ENCODE data around the gene BHMT.
"Not testable (repeated sequence)": the region's sequence is repeated elsewhere in the genome, so short reads cannot be mapped to it uniquely, and the experiment has no call there.

The BHMT gene

GRCh38 chr5:79111960-79112702, 522 bp downstream of the BHMT start:
- no peak for DNase-seq (ENCODE audit: low read depth in 2 of 2)

GRCh38 chr5:79112703-79113058, 1.1 kb downstream of the BHMT start:
- no peak for DNase-seq (ENCODE audit: low read depth in 2 of 2)

GRCh38 chr5:79119486-79119885, 7.9 kb downstream of the BHMT start:
- no peak for DNase-seq (ENCODE audit: low read depth in 2 of 2)

- DNase-seq (ENCODE audit: low read depth in 2 of 2) = no peak
Measured at GRCh38 chr5:79120221-79120620, 8.6 kb downstream of the BHMT start.

GRCh38 chr5:79122973-79123372, 11.4 kb downstream of the BHMT start:
- DNase-seq (ENCODE audit: low read depth in 2 of 2) = no peak

GRCh38 chr5:79124607-79125006, 13.0 kb downstream of the BHMT start:
- no peak for DNase-seq (ENCODE audit: low read depth in 2 of 2)

GRCh38 chr5:79130781-79131180, 19.2 kb downstream of the BHMT start:
- DNase-seq (ENCODE audit: low read depth in 2 of 2) = no peak

GRCh38 chr5:79133121-79133656, 21.6 kb downstream of the BHMT start:
- DNase-seq (ENCODE audit: low read depth in 2 of 2) = no peak

- DNase-seq (ENCODE audit: low read depth in 2 of 2) = peak; percentile 31 to 46
Measured at GRCh38 chr5:79133657-79134451, 22.2 kb downstream of the BHMT start.

- no peak for DNase-seq (ENCODE audit: low read depth in 2 of 2)
Measured at GRCh38 chr5:79135790-79136553, 24.4 kb downstream of the BHMT start.

GRCh38 chr5:79136618-79137017, 25.0 kb downstream of the BHMT start:
- DNase-seq (ENCODE audit: low read depth in 2 of 2) = no peak

GRCh38 chr5:79140553-79140952, 28.9 kb downstream of the BHMT start:
- no peak for DNase-seq (ENCODE audit: low read depth in 2 of 2)

- no peak for DNase-seq (ENCODE audit: low read depth in 2 of 2)
Measured at GRCh38 chr5:79143684-79144379, 32.2 kb downstream of the BHMT start.

- DNase-seq (ENCODE audit: low read depth in 2 of 2) = no peak
Measured at GRCh38 chr5:79147076-79147475, 35.5 kb downstream of the BHMT start.

GRCh38 chr5:79149433-79149832, 37.8 kb downstream of the BHMT start:
- no peak for DNase-seq (ENCODE audit: low read depth in 2 of 2)

- no peak for DNase-seq (ENCODE audit: low read depth in 2 of 2)
Measured at GRCh38 chr5:79151942-79152671, 40.5 kb downstream of the BHMT start.

GRCh38 chr5:79157305-79157704, 45.7 kb downstream of the BHMT start:
- DNase-seq (ENCODE audit: low read depth in 2 of 2) = no peak

GRCh38 chr5:79161647-79162046, 50.0 kb downstream of the BHMT start:
- DNase-seq (ENCODE audit: low read depth in 2 of 2) = not testable (repeated sequence)

GRCh38 chr5:79168031-79168430, 56.4 kb downstream of the BHMT start:
- DNase-seq (ENCODE audit: low read depth in 2 of 2) = no peak

GRCh38 chr5:79170661-79171060, 59.1 kb downstream of the BHMT start:
- DNase-seq (ENCODE audit: low read depth in 2 of 2) = no peak

Data from stimulated activated CD8-positive, alpha-beta memory T cell treated with anti-CD3 and anti-CD28 coated beads, Interleukin-7, amount 100 ng/mL, for 4 hours (primary cell).